Upper lobe of left lung (tissue), 6 donors: Measurements from ENCODE around the gene ATAD1. TPM values are rescaled to one million over a fixed set of nuclear protein-coding genes. Genes with fewer than 3 reads are reported as not detected.

Source experiments
- ATAC-seq, 2 donors: fragments of 200-7000 bp; cut with Tn5 transposase; one replicate each; pipeline ENCODE4 v1.9.1; 2022; ENCODE audit warnings: mild to moderate bottlenecking in 2 of 2, moderate library complexity in 2 of 2; ENCODE audit not compliant: low FRiP score in 2 of 2
- DNase-seq, 2 donors: peaks; one replicate each; pipeline ENCODE4 v3.0.0-alpha.2; 2019 to 2020
- H3K27ac ChIP-seq, 4 donors: fragments of 200-600 bp; sonication (generic); one replicate each; pipeline ENCODE4 v1.5.1; 2016 to 2019
- H3K27me3 ChIP-seq, 4 donors: fragments of 200-600 bp; sonication (generic); one replicate each; pipeline ENCODE4 v1.5.1; 2017 to 2019
- H3K36me3 ChIP-seq, 4 donors: fragments of 200-600 bp; sonication (generic); one replicate each; pipeline ENCODE4 v1.5.1; 2016 to 2019
- H3K4me1 ChIP-seq, 4 donors: fragments of 200-600 bp; sonication (generic); one replicate each; pipeline ENCODE4 v1.5.1; 2018 to 2019
- H3K4me3 ChIP-seq, 4 donors: fragments of 200-600 bp; sonication (generic); one replicate each; pipeline ENCODE4 v1.5.1; 2017 to 2019; ENCODE audit warnings: mild to moderate bottlenecking in 2 of 4, moderate library complexity in 1 of 4
- H3K9me3 ChIP-seq, 4 donors: fragments of 200-600 bp; sonication (generic); one replicate each; pipeline ENCODE4 v1.5.1; 2018 to 2019
- CTCF ChIP-seq, 6 experiments: fragments of 450-650 bp in 4 of 6; fragments of 200-600 bp in 2 of 6; sonication (generic) in 2 of 6; IDR thresholded peaks; one replicate each; pipeline ENCODE4 v1.5.1; 2016 to 2019; ENCODE audit warnings: antibody characterized with exemption in 6 of 6
- EP300 ChIP-seq, 4 donors: sonication (generic); formaldehyde crosslinking; IDR thresholded peaks; one replicate each; pipeline ENCODE4 v1.5.1; 2017; ENCODE audit warnings: antibody characterized with exemption in 4 of 4, control low read depth in 2 of 4
- POLR2A ChIP-seq, 4 donors: fragments of 450-650 bp; IDR thresholded peaks; one replicate each; pipeline ENCODE4 v1.5.1; 2016 to 2017; ENCODE audit warnings: antibody characterized with exemption in 4 of 4, mild to moderate bottlenecking in 2 of 4
- POLR2AphosphoS5 ChIP-seq, 2 donors: sonication (generic); formaldehyde crosslinking; IDR thresholded peaks; one replicate each; pipeline ENCODE4 v1.5.1; 2017; ENCODE audit warnings: antibody characterized with exemption in 2 of 2
- WGBS, 2 donors: methylation state at CpG; one replicate each; pipeline ENCODE4 v1.1.5; 2017 to 2018; 5-methylcytosine and 5-hydroxymethylcytosine counted together
- total RNA-seq, 6 donors: library from RNA; depleted of rRNA in 4 of 6; stranded (reverse); fragments of >200 nt in 4 of 6; gene quantifications; one replicate each; pipeline versions ENCODE4 v1.1.0 to v1.2.1, GENCODE V29; 2016 to 2021
- donor health status: DM: no; HTN: no; CAD: no; lungs with moderate emphysema.
- donor health status: DM: no; HTN: yes; CAD: no; lungs with severe emphysema.

The ATAD1 gene
- total RNA-seq, 6 donors from 2014 or later, result 6.3 to 66.9 (median 36.2) TPM

- Histone ChIP-seq H3K4me1 (peaks cover 35 to 79% (median 53%) of the 10 kb centered on the region in 4 donors), H3K27me3 (no peaks in the 10 kb centered on the region), H3K36me3 (peaks cover 0 to 80% (median 7%) of the 10 kb centered on the region in 4 donors), H3K4me3 (no peak overlapping the region), H3K27ac (peak overlapping the region; percentile 56 to 80 (median 70)), H3K9me3 (no peaks in the 10 kb centered on the region)
- no peak for DNase-seq
- ATAC-seq, result no peak
- no peak for TF ChIP-seq POLR2A (IDR thresholded peaks at IDR 0.05)
- peak in 1 of 4 donors; percentile 76 for TF ChIP-seq EP300 (IDR thresholded peaks at IDR 0.05)
- no peak for TF ChIP-seq CTCF (IDR thresholded peaks at IDR 0.05)
- peak; percentile 38 to 42 for TF ChIP-seq POLR2AphosphoS5 (IDR thresholded peaks at IDR 0.05)
- 35 to 40% methylated on average over 4 of the region's 4 CpGs for WGBS, 2 donors
Measured at GRCh38 chr10:87716348-87716670, 101.7 kb downstream of the ATAD1 start.

- Histone ChIP-seq H3K9me3 (no peaks in the 10 kb centered on the region), H3K27ac (peak overlapping the region; percentile 55 to 80 (median 62)), H3K4me3 (no peak overlapping the region), H3K27me3 (no peaks in the 10 kb centered on the region), H3K36me3 (peaks cover under 1 to 85% (median 7%) of the 10 kb centered on the region in 4 donors), H3K4me1 (peaks cover 35 to 74% (median 51%) of the 10 kb centered on the region in 4 donors)
- no peak for DNase-seq
- ATAC-seq, result peak in 1 of 2 donors; percentile 49
- no peak for TF ChIP-seq POLR2AphosphoS5 (IDR thresholded peaks at IDR 0.05)
- TF ChIP-seq EP300 (IDR thresholded peaks at IDR 0.05), result no peak
- no peak for TF ChIP-seq POLR2A (IDR thresholded peaks at IDR 0.05)
- no peak for TF ChIP-seq CTCF (IDR thresholded peaks at IDR 0.05)
- WGBS, 2 donors, result 61 to 63% methylated on average over 3 of the region's 3 CpGs
Measured at GRCh38 chr10:87715552-87716347, 102.3 kb downstream of the ATAD1 start.

GRCh38 chr10:87713707-87714106, 104.3 kb downstream of the ATAD1 start:
- ATAC-seq, result no peak
- peaks cover 35 to 60% (median 51%) of the 10 kb centered on the region in 4 donors for H3K4me1 ChIP-seq
- no peak overlapping the region for H3K4me3 ChIP-seq
- TF ChIP-seq CTCF (IDR thresholded peaks at IDR 0.05) (no peak), EP300 (IDR thresholded peaks at IDR 0.05) (no peak), POLR2A (IDR thresholded peaks at IDR 0.05) (no peak), POLR2AphosphoS5 (IDR thresholded peaks at IDR 0.05) (no peak)
- DNase-seq, result no peak
- no peaks in the 10 kb centered on the region for H3K9me3 ChIP-seq
- 43 to 48% methylated on average over 3 of the region's 3 CpGs for WGBS, 2 donors
- H3K27ac ChIP-seq, result peak overlapping the region; percentile 45 to 80 (median 60)
- H3K27me3 ChIP-seq, result no peaks in the 10 kb centered on the region
- peaks cover 3 to 95% (median 15%) of the 10 kb centered on the region in 4 donors for H3K36me3 ChIP-seq

DNA sequence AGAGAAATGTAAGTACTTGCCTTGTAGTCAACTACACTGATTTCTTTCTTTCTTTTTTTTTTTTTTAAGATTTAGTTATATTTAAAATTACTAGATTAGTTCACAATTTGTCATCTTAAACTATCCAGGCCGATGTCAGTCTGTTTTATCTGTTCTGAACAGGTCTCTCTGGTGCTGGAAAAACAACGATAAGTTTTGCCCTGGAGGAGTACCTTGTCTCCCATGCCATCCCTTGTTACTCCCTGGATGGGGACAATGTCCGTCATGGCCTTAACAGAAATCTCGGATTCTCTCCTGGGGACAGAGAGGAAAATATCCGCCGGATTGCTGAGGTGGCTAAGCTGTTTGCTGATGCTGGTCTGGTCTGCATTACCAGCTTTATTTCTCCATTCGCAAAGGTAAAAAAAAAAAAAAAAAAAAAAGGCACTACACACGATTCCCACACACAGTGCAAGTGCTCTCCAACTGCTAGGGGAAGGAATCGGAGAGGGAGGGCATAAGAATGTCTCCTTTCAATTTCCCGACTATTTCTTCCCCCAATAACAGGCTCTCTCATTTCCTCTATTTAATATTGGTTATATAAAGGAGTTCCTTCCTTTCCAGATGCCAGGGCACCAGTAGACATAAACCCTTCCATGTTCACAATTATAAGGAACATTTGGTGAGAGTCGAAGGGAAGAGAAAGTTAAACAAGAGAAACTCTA, 105.0 kb downstream of the ATAD1 start:
- Histone ChIP-seq H3K27me3 (no peaks in the 10 kb centered on the region), H3K9me3 (no peaks in the 10 kb centered on the region), H3K4me1 (peaks cover 35 to 54% (median 50%) of the 10 kb centered on the region in 4 donors), H3K27ac (peak overlapping the region; percentile 45 to 80 (median 60)), H3K36me3 (peaks cover 3 to 89% (median 14%) of the 10 kb centered on the region in 4 donors), H3K4me3 (no peak overlapping the region)
- TF ChIP-seq EP300 (IDR thresholded peaks at IDR 0.05) (no peak), POLR2A (IDR thresholded peaks at IDR 0.05) (no peak), POLR2AphosphoS5 (IDR thresholded peaks at IDR 0.05) (no peak), CTCF (IDR thresholded peaks at IDR 0.05) (no peak)
- DNase-seq (no peak), ATAC-seq (peak in 1 of 2 donors; percentile 23)
- 50 to 65% methylated on average over 11 of the region's 11 CpGs for WGBS, 2 donors
